HG02981 (cell line): ENCODE data around the gene KLF4.

Source experiments
- ATAC-seq: cut with Tn5 transposase; IDR thresholded peaks from one replicate; pipeline ENCODE4 v1.9.1; 2021; ENCODE audit warnings: mild to moderate bottlenecking, moderate library complexity; ENCODE audit not compliant: unreplicated experiment

Gene KLF4

DNA sequence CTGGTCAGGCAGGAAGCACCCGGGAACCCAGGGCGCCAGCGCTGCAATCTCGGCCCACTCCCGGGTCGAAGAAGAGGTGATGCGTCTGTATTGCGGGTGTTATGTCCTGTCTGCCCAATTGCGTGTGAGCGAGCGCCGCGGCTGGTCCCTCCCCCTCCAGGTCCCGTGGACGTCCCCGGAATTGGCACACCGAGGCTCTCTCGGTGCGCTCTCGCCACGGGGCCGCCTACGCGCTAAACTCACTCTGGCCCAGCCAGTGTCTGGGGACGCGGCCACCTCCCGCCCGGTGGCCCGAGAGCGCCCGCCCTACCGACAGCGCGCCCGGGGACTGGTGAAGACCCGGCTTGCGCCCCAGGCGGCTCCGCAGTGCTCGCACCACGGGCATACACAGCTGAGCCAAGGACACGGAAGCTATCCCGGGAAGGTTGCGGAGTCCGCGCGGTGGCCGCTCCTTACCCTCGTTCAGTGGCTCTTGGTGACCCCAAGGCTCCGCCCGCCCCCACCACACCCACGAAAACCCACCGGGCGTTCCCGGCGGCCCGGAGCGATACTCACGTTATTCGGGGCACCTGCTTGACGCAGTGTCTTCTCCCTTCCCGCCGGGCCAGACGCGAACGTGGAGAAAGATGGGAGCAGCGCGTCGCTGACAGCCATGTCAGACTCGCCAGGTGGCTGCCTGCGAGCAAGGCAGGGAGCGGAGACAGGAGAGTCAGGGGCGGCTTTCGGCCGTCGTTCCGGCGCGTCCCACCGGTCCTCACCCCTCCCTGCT lies 1.0 kb downstream of the KLF4 start:
- ATAC-seq = no peak

DNA sequence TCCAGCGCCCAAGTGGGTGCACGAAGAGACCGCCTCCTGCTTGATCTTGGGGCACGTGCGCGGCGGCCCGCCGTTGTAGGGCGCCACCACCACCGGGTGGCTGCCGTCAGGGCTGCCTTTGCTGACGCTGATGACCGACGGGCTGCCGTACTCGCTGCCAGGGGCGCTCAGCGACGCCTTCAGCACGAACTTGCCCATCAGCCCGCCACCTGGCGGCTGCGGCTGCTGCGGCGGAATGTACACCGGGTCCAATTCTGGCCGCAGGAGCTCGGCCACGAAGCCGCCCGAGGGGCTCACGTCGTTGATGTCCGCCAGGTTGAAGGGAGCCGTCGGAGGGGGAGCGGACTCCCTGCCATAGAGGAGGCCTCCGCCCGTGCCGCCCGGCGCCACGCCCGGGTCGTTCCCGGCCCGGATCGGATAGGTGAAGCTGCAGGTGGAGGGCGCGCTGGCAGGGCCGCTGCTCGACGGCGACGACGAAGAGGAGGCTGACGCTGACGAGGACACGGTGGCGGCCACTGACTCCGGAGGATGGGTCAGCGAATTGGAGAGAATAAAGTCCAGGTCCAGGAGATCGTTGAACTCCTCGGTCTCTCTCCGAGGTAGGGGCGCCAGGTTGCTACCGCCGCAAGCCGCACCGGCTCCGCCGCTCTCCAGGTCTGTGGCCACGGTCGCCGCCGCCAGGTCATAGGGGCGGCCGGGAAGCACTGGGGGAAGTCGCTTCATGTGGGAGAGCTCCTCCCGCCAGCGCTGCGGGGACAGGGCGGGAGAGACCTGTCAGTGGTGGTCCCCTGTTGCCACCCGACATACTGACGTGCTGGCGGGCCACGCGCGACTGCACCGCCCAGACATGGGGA lies 1.8 kb downstream of the KLF4 start:
- no peak for ATAC-seq

DNA sequence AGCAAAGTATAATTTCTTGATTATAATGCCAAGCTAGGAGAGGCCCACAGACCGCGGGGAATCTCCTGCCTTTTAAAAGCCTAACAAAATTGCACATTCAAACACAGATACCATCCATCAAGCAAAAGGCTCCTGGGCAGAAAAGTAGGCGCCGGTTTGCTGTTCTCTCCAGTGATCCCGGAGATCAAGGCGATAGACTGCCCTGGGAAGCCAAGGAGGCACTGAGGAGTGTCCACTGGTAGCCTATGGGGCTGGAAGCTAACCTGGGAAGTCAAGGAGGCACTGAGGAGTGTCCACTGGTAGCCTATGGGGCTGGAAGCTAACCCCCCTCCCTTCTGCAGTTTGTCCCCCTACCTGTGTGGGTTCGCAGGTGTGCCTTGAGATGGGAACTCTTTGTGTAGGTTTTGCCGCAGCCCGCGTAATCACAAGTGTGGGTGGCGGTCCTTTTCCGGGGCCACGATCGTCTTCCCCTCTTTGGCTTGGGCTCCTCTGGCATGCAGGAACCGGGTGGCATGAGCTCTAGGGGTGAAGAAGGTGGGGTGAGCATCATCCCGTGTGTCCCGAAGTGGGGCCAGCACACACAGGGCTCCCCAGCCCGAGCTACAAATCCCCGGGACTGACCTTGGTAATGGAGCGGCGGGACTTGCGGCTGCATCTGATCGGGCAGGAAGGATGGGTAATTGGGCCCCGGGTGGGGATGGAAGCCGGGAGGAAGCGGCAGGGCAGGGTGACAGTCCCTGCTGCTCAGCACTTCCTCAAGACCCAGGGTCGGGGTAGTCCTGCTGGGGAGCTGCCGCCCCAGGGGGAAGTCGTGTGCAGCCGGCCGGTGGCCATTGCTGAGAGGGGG lies 2.7 kb downstream of the KLF4 start:
- no peak for ATAC-seq

DNA sequence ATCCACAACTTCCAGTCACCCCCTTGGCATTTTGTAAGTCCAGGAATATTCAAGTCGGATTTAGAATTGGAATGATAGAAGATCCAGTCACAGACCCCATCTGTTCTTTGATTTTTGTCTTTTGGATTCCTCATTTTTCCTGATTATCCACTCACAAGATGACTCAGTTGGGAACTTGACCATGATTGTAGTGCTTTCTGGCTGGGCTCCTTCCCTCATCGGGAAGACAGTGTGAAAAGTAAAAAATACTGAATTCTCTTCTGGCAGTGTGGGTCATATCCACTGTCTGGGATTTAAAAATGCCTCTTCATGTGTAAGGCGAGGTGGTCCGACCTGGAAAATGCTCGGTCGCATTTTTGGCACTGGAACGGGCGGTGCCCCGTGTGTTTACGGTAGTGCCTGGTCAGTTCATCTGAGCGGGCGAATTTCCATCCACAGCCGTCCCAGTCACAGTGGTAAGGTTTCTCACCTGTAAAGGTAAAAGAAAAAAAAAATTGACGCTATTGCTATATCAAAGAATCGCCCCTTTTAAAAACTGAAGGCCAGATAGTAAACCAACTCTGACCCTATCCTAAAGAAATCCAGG lies 4.0 kb downstream of the KLF4 start:
- no peak for ATAC-seq

DNA sequence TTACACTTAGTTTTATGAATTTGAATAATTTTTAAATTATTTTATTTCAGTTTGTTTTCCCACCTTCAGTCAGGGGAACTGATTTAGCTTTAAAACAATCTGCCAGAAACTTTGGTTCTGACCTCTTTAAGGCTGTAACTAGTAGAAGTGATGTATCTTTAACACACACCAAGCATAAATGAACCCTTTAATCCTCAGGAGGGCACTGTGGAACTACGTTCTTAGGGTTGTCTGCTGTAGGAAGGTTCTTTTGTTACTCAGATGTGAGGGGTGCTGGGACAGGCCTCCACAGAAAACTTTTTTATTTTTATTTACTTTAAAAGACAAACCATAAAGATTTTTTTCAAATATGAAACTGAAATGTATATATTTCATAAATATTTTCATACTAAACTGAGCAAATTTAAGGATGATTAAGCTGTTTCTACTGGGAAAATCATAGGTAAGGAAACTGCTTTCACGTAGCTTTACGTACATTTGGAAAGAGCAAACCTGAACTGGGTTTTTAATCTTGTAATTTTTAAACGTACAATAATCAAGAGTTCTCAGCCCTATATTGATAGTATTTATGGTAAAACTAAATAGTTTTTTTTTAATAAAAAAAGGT lies 5.3 kb downstream of the KLF4 start:
- ATAC-seq = no peak

DNA sequence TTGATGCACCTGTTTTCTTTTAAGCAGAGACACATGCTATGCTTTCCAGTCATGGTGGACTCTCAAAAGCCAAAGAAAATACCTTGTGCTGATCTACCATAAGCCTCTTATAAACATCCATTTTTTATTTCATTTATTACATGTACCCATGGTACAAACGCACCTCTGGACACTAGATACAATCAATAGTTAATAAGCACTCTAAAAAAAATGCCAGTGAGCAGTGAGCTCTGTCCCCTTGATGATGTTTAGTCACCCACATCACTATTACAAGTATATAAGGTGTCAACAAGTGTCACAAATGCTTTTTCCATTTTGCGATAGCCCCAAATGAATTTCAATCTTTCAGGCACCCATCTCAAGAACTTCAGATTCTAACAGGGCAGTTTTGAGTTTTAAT lies 5.9 kb downstream of the KLF4 start:
- no peak for ATAC-seq

GRCh38 chr9:107481035-107481434 lies 8.5 kb downstream of the KLF4 start:
- no peak for ATAC-seq

DNA sequence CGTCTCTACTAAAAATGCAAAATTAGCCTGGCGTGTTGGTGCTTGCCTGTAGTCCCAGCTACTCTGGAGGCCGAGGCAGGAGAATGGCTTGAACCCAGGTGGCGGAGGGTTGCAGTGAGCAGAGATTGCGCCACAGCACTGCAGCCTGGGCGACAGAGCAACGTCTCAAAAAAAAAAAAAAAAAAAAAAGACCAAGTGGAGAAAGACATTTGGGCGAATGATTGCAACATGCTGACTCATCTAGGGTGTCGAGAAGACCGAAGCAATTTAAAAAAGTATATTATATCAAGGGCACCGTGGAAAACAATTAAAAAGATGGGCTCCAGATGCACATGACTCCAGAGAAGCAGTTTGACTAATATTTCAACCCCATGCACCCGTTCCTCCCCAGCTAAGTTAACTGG lies 9.2 kb downstream of the KLF4 start:
- no peak for ATAC-seq

GRCh38 chr9:107478805-107479204 lies 10.8 kb downstream of the KLF4 start:
- no peak for ATAC-seq

DNA sequence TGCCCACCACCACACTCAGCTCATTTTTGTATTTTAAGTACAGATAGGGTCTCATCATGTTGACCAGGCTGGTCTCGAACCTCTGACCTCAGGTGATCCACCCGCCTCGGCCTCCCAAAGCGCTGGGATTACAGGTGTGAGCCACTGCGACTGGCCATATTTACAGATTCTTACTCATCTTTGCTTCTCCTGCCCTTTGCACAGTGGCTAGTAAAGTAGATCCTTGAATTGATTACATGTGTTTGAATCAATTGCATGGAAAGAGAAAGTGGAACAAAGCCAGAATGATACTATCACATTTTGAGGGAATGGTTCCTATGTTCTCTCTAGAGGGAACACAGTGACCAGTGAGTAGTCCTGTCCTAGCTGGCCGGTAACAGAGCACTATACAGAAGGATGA lies 15.4 kb downstream of the KLF4 start:
- ATAC-seq = no peak

- no peak for ATAC-seq
Observed at GRCh38 chr9:107472581-107473340, 16.8 kb downstream of the KLF4 start.

GRCh38 chr9:107471552-107471951 lies 18.0 kb downstream of the KLF4 start:
- no peak for ATAC-seq

- ATAC-seq = no peak
Observed at GRCh38 chr9:107467416-107467815, 22.2 kb downstream of the KLF4 start.

DNA sequence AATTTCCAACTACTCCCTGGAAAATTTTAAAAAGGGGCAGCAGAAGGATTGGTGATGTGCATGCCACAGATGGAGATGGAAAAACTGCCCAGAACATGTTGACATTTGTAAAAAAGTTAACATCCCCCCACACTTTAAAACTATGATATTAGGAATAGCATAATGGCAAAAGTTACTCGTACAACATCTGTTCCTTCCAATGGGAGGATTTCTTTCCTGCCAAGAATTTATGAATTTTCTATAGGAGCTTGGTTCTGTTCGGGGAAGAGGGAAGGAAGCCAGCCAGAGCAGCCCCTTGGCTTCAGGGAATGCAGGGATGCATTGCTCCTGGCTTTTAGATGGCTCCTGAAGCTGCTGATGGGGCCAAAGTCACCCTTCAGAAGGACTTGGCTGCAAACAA lies 22.7 kb downstream of the KLF4 start:
- ATAC-seq = no peak

- peak; percentile 86 for ATAC-seq
Observed at GRCh38 chr9:107465467-107466451, 23.8 kb downstream of the KLF4 start.

DNA sequence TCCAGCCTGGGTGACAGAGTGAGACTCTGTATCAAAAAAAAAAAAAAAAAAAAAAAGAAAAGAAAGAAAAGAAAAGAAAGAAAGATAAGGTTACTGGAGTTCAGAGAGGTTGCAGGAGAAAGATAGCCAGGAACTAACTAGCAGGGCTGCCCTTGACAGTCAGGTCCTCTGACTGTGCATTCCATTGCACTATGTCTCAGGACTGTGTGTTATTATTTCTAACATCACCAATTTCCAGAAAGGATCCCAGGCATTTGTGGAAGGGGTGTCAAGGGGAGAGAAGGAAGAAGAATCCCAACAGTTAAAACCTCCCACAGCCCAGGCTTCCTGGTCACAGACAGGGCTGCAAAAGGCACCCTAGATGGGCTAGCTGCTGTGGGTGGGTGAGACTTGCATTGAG lies 25.1 kb downstream of the KLF4 start:
- no peak for ATAC-seq

GRCh38 chr9:107462691-107463090 lies 26.9 kb downstream of the KLF4 start:
- no peak for ATAC-seq

GRCh38 chr9:107460153-107461023 lies 29.2 kb downstream of the KLF4 start:
- ATAC-seq = no peak
